Activated naive CD4-positive, alpha-beta T cell treated with anti-CD3 and anti-CD28 coated beads, Interleukin-2, amount 50 U/mL, for 24 hours (primary cell): ENCODE data around the gene HNRNPA3.
"Not testable (repeated sequence)": the region's sequence is repeated elsewhere in the genome, so short reads cannot be mapped to it uniquely, and the experiment has no call there.

ENCODE experiments used
- H3K27ac Mint-ChIP-seq: one replicate; pipeline ENCODE4 v1.8.0; 2021; ENCODE audit warnings: mild to moderate bottlenecking, mixed read lengths
- H3K27me3 Mint-ChIP-seq: one replicate; pipeline ENCODE4 v1.8.0; 2021; ENCODE audit warnings: mixed read lengths
- H3K36me3 Mint-ChIP-seq: one replicate; pipeline ENCODE4 v1.8.0; 2021; ENCODE audit warnings: mixed read lengths
- H3K4me1 Mint-ChIP-seq: one replicate; pipeline ENCODE4 v1.8.0; 2021; ENCODE audit warnings: mixed read lengths
- H3K4me3 Mint-ChIP-seq: one replicate; pipeline ENCODE4 v1.8.0; 2021; ENCODE audit warnings: mild to moderate bottlenecking, mixed read lengths
- H3K9me3 Mint-ChIP-seq: one replicate; pipeline ENCODE4 v1.8.0; 2021; ENCODE audit warnings: mixed read lengths

HNRNPA3 gene

GRCh38 chr2:177211576-177212105 is 953 bp upstream of the HNRNPA3 start:
- H3K4me3 Mint-ChIP-seq, result peak overlapping the region; percentile 94
- H3K4me1 Mint-ChIP-seq, result peaks cover 42% of the 10 kb centered on the region
- H3K27ac Mint-ChIP-seq, result peak overlapping the region; percentile 98
- H3K27me3 Mint-ChIP-seq, result no peaks in the 10 kb centered on the region
- no peaks in the 10 kb centered on the region for H3K9me3 Mint-ChIP-seq
- peaks cover 24% of the 10 kb centered on the region for H3K36me3 Mint-ChIP-seq

DNA sequence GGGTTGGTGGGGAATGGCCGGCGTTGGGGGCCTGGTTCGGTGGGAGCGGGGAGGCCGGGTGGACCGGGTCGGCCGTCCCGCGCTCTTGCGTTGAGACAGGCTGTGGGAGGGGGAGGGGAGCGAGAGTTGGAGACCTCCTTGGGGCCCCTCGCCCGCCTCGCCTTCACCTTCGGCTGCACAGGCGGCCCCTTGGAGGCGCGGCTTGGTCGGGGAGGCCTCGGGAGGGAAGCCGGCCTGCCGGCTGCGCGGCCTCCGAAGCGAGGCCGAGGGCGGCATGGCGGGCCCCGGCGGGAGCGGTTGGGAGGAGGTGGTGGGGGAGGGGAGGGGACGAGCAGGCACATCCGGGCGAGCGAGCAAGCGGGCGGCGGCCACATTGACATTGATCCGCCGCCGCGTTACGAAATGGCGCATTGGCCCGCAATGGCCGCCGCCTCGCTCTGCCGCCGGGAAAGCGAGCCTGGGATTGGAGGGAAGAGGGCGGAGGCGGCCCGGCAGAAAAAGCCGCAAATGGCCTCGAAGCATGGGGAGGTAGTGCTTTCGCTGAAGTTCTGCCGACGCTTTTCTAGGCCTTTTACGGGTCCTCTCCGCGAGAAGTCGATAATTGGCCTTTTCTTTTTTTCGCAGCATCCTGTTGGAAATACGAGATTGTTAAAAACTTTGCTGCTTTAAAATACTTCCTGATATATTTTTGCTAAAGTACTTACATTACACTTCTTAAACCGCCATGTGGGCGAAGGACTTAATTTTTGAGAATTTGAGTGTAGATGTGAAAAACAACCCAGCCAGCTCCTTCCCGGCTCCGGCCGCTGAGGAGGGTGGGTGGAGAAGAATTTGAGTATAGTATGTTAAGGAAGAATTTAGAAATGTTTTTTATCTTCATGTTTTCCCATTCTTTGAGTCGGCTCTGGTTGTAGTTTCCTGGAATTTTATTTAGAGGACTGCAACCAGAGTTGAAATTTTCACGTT is 580 bp downstream of the HNRNPA3 start:
- Mint-ChIP-seq H3K4me3 (peak overlapping the region; percentile 94), H3K27me3 (no peaks in the 10 kb centered on the region), H3K36me3 (peaks cover 28% of the 10 kb centered on the region), H3K4me1 (peaks cover 46% of the 10 kb centered on the region), H3K9me3 (no peaks in the 10 kb centered on the region), H3K27ac (peak overlapping the region; percentile 96)

DNA sequence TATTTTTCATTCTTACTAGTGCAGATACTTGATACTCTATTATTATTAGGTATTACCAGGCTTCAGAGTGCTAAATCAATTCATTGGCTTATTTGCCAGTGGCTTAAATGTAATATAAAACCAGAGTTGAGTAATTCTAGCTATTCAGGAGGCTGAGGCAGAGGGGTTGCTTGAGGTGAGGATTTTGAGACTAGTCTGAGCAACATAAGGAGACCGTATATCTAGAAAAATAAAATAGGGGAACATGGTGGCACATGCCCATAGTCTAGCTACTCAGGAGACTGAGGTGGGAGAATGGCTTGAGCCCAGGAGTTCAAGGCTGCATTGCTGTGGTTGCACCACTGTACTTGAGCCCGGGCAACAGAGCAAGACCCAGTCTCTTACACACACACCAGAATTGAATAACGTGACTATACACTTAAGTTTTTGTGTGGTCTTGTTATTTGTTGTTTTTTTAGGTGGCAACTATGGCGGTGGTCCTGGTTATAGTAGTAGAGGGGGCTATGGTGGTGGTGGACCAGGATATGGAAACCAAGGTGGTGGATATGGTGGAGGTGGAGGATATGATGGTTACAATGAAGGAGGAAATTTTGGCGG is 4.8 kb downstream of the HNRNPA3 start:
- Mint-ChIP-seq H3K27me3 (no peaks in the 10 kb centered on the region), H3K36me3 (peaks cover 33% of the 10 kb centered on the region), H3K27ac (peak overlapping the region; percentile 43), H3K4me3 (peak overlapping the region; percentile 44), H3K9me3 (no peaks in the 10 kb centered on the region), H3K4me1 (peaks cover 67% of the 10 kb centered on the region)

- H3K4me3 Mint-ChIP-seq, H3K9me3 Mint-ChIP-seq, H3K27me3 Mint-ChIP-seq, H3K27ac Mint-ChIP-seq: not testable (repeated sequence)
- Mint-ChIP-seq H3K36me3 (peaks cover 30% of the 10 kb centered on the region), H3K4me1 (peaks cover 66% of the 10 kb centered on the region)
Measured at GRCh38 chr2:177219787-177220186, 7.2 kb downstream of the HNRNPA3 start.

- peak overlapping the region; percentile 43 for H3K27ac Mint-ChIP-seq
- no peaks in the 10 kb centered on the region for H3K27me3 Mint-ChIP-seq
- no peak overlapping the region for H3K4me3 Mint-ChIP-seq
- H3K4me1 Mint-ChIP-seq, result peaks cover 58% of the 10 kb centered on the region
- H3K9me3 Mint-ChIP-seq, result no peaks in the 10 kb centered on the region
- peaks cover 15% of the 10 kb centered on the region for H3K36me3 Mint-ChIP-seq
Measured at GRCh38 chr2:177221534-177221933, 8.9 kb downstream of the HNRNPA3 start.

- Mint-ChIP-seq H3K4me1 (peaks cover 55% of the 10 kb centered on the region), H3K9me3 (no peaks in the 10 kb centered on the region), H3K27me3 (no peaks in the 10 kb centered on the region), H3K4me3 (no peak overlapping the region), H3K27ac (peak overlapping the region; percentile 82), H3K36me3 (peaks cover 13% of the 10 kb centered on the region)
Measured at GRCh38 chr2:177221970-177222369, 9.4 kb downstream of the HNRNPA3 start.

GRCh38 chr2:177223436-177223835 is 10.8 kb downstream of the HNRNPA3 start:
- not testable (repeated sequence) for H3K9me3 Mint-ChIP-seq, H3K27ac Mint-ChIP-seq, H3K27me3 Mint-ChIP-seq, H3K4me3 Mint-ChIP-seq
- Mint-ChIP-seq H3K4me1 (peaks cover 51% of the 10 kb centered on the region), H3K36me3 (peaks cover 15% of the 10 kb centered on the region)

GRCh38 chr2:177225965-177226360 is 13.4 kb downstream of the HNRNPA3 start:
- Mint-ChIP-seq H3K27me3 (no peaks in the 10 kb centered on the region), H3K27ac (no peak overlapping the region), H3K4me1 (peaks cover 53% of the 10 kb centered on the region), H3K4me3 (no peak overlapping the region), H3K9me3 (no peaks in the 10 kb centered on the region), H3K36me3 (peaks cover 25% of the 10 kb centered on the region)

DNA sequence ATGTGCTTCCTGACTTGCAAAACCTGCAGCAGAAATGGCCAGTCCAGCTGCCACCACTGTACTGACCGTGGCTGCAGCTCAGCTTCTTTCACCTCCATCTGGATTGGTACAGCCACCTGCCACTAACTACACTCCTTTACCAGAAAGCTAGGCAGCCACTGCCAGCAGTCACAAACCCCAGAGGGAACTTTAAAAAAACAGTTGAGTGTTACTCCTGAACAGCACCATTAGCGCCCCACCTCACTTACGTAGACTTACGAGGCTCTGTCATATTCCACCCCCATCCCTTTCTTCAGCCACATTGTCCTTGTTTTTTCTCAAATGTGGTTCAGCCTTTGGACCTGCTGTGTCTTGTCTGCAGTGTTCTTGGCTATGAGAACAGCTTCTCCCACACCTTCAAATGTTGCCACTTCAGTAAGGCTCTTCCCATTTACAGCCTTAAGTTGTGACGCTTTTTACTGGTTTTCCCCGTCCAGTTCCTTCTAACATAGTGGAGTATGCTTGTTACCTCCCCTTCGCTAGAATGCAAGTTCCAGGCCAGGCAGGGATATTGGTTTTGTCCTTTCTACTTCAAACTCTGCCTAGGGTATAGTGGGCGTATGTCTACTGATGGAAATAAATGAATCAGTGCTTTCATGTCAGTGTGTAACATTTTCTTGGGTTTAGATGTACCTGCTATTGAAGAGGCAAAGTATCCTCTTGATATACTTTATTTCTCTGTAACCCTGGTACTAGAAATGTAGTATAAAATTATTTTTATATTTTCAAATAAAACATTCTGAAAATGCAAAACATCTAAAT is 17.0 kb downstream of the HNRNPA3 start:
- Mint-ChIP-seq H3K36me3 (peaks cover 24% of the 10 kb centered on the region), H3K4me1 (peaks cover 60% of the 10 kb centered on the region), H3K27me3 (no peaks in the 10 kb centered on the region), H3K9me3 (no peaks in the 10 kb centered on the region), H3K4me3 (peak overlapping the region; percentile 15), H3K27ac (peak overlapping the region; percentile 81)

- no peak overlapping the region for H3K4me3 Mint-ChIP-seq
- peak overlapping the region; percentile 82 for H3K27ac Mint-ChIP-seq
- peaks cover 64% of the 10 kb centered on the region for H3K4me1 Mint-ChIP-seq
- no peaks in the 10 kb centered on the region for H3K27me3 Mint-ChIP-seq
- no peaks in the 10 kb centered on the region for H3K9me3 Mint-ChIP-seq
- H3K36me3 Mint-ChIP-seq, result peaks cover 24% of the 10 kb centered on the region
Measured at GRCh38 chr2:177231270-177231669, 18.7 kb downstream of the HNRNPA3 start.

DNA sequence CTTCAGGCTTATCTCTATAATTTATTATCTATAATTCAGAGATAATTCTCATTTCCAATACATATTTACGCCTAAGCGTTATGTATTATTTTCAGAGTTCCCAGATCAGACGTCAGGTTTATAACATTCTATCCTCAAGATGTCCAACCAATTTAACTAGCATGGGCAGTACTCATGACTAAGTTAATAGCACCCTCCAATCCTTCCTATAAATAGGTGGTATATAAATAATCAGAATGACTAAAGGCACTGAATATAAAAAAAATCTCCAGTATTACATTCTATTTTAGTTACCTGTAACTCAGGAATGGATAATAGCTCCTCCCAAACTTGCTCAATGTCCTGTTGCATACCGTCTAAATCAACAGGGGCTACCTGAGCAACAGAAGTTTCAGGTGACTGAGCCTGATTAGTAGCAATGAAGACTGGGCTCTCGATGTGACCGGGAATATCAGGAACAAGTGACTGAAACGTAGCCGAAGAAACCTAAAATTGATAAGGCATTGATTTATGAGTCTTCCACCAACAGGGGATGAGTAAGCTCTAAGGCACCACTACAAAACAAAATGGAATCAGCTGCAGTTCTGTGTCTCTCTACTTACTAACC is 19.6 kb downstream of the HNRNPA3 start:
- no peak overlapping the region for H3K4me3 Mint-ChIP-seq
- H3K9me3 Mint-ChIP-seq, result no peaks in the 10 kb centered on the region

GRCh38 chr2:177234267-177234666 is 21.7 kb downstream of the HNRNPA3 start:
- no peaks in the 10 kb centered on the region for H3K27me3 Mint-ChIP-seq
- peak overlapping the region; percentile 86 for H3K27ac Mint-ChIP-seq
- H3K9me3 Mint-ChIP-seq, result no peaks in the 10 kb centered on the region
- H3K36me3 Mint-ChIP-seq, result peaks cover 16% of the 10 kb centered on the region
- H3K4me3 Mint-ChIP-seq, result no peak overlapping the region
- H3K4me1 Mint-ChIP-seq, result peaks cover 61% of the 10 kb centered on the region

More for the DNA sequence above, 19.6 kb downstream of the HNRNPA3 start:
- peaks cover 24% of the 10 kb centered on the region for H3K36me3 Mint-ChIP-seq
- H3K27me3 Mint-ChIP-seq, result no peaks in the 10 kb centered on the region
- peak overlapping the region; percentile 3 for H3K27ac Mint-ChIP-seq
- peaks cover 57% of the 10 kb centered on the region for H3K4me1 Mint-ChIP-seq

- Mint-ChIP-seq H3K4me3 (no peak overlapping the region), H3K4me1 (peaks cover 65% of the 10 kb centered on the region), H3K9me3 (no peaks in the 10 kb centered on the region), H3K27me3 (no peaks in the 10 kb centered on the region), H3K27ac (peak overlapping the region; percentile 43), H3K36me3 (peaks cover 10% of the 10 kb centered on the region)
Measured at GRCh38 chr2:177235855-177236437, 23.4 kb downstream of the HNRNPA3 start.

GRCh38 chr2:177237932-177238331 is 25.3 kb downstream of the HNRNPA3 start:
- H3K4me3 Mint-ChIP-seq, result no peak overlapping the region
- H3K4me1 Mint-ChIP-seq, result peaks cover 77% of the 10 kb centered on the region
- peaks cover 7% of the 10 kb centered on the region for H3K36me3 Mint-ChIP-seq
- H3K27me3 Mint-ChIP-seq, result no peaks in the 10 kb centered on the region
- peak overlapping the region; percentile 24 for H3K27ac Mint-ChIP-seq
- no peaks in the 10 kb centered on the region for H3K9me3 Mint-ChIP-seq

DNA sequence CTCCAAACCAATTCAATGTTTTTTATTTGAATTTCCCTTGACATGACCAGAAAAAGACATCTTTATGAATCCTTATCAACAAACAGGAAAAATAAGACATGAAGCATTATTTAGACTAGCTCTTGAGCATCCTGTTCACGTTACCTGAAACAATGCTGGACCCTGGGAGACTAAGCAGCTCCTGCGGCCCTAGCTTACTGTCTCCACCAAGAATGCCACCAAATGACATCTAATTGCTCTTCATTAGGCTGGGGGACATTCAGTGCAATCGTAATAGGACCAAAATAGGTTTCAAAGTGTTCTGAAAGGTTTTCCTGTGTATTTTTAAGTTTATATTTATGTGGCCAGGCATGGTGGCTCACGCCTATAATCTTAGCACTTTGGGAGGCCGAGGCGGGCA is 26.5 kb downstream of the HNRNPA3 start:
- Mint-ChIP-seq H3K36me3 (peaks cover 6% of the 10 kb centered on the region), H3K27ac (peak overlapping the region; percentile 8), H3K4me3 (no peak overlapping the region), H3K9me3 (no peaks in the 10 kb centered on the region), H3K27me3 (no peaks in the 10 kb centered on the region), H3K4me1 (peaks cover 78% of the 10 kb centered on the region)
